PFSK-1 (cell line): Measurements from ENCODE around the gene IFIH1.

Experiments used
- POLR2AphosphoS5 ChIP-seq: IDR thresholded peaks from 2 replicates; pipeline ENCODE4 v1.6.1; 2012; ENCODE audit warnings: low read depth, mild to moderate bottlenecking, control low read depth, low read length, moderate library complexity
- REST ChIP-seq, 2 experiments: IDR thresholded peaks; 2 replicates each; pipeline versions ENCODE4 v1.6.1 to v1.8.0; 2011 to 2012; ENCODE audit warnings: low read depth in 2 of 2, low read length in 2 of 2, control low read depth in 1 of 2, inconsistent platforms in 1 of 2, mild to moderate bottlenecking in 1 of 2, moderate library complexity in 1 of 2; ENCODE audit not compliant: insufficient read depth in 1 of 2
- SIN3A ChIP-seq: IDR thresholded peaks from 2 replicates; pipeline ENCODE4 v1.6.1; 2012; ENCODE audit warnings: mild to moderate bottlenecking, low read length, moderate library complexity, borderline replicate concordance; ENCODE audit not compliant: insufficient read depth
- TAF1 ChIP-seq: IDR thresholded peaks from 2 replicates; pipeline ENCODE4 v1.6.1; 2012; ENCODE audit warnings: low read length, control low read depth, borderline replicate concordance; ENCODE audit not compliant: insufficient read depth

DNA sequence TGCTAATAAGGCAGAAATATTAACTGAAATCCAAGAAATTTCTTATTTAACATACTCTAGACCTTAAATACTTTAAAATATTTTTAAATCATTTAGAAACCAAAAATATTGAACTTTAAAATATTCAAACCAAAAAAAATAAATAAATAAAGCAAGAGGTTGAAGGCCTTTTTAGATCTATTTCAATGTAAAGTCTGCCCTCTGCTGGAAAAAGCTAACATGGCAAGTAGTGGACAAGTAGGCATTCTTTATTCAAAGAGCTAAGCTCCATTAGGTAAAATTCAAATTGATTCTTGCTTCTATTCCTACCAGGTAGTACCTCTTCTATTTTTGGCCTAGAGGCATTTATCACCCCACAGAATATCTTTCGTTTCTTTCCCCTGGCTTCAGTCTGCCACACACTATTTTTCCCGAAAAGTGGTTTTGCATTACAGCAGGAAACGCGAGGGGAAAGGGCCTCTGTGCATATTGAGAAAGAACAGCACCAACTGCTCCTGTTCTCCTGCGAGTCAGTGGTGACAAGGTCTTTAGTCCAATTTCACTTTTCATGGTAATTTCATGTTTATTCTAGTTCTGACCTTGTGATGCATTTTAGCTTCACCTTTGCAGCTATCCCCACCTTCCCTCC lies 20.4 kb downstream of the IFIH1 start:
- TF ChIP-seq REST (IDR thresholded peaks at IDR 0.05; ENCODE audit: insufficient read depth in 1 of 2, low read depth in 2 of 2, low read length in 2 of 2) = no peak
- TF ChIP-seq POLR2AphosphoS5 = no peak
- no peak for TF ChIP-seq TAF1
- TF ChIP-seq SIN3A = no peak
